HG03060 (cell line): Measurements from ENCODE around the gene AADACL4.
"Not testable (repeated sequence)": the region's sequence is repeated elsewhere in the genome, so short reads cannot be mapped to it uniquely, and the experiment has no call there.

ENCODE experiments used
- ATAC-seq: cut with Tn5 transposase; IDR thresholded peaks from one replicate; pipeline ENCODE4 v1.9.1; 2021; ENCODE audit warnings: low read depth, moderate number of reproducible peaks; ENCODE audit not compliant: unreplicated experiment

Gene AADACL4

GRCh38 chr1:12657060-12657884 lies 13.4 kb downstream of the AADACL4 start:
- ATAC-seq, result no peak

- not testable (repeated sequence) for ATAC-seq
These were observed 14.1 kb downstream of the AADACL4 start for GRCh38 chr1:12657885-12658512.

- ATAC-seq, result no peak
These were observed 14.9 kb downstream of the AADACL4 start for GRCh38 chr1:12658531-12659453.

- ATAC-seq, result no peak
These were observed 17.8 kb downstream of the AADACL4 start for GRCh38 chr1:12661606-12662219.

- no peak for ATAC-seq
These were observed 18.7 kb downstream of the AADACL4 start for GRCh38 chr1:12662556-12662955.

GRCh38 chr1:12665511-12665910 lies 21.6 kb downstream of the AADACL4 start:
- no peak for ATAC-seq

GRCh38 chr1:12666141-12666735 lies 22.4 kb downstream of the AADACL4 start:
- no peak for ATAC-seq

- no peak for ATAC-seq
These were observed 25.7 kb downstream of the AADACL4 start for GRCh38 chr1:12669529-12670068.

GRCh38 chr1:12674358-12674757 lies 30.5 kb downstream of the AADACL4 start:
- no peak for ATAC-seq

- ATAC-seq, result not testable (repeated sequence)
These were observed 32.2 kb downstream of the AADACL4 start for GRCh38 chr1:12676122-12676521.

GRCh38 chr1:12677565-12677964 lies 33.7 kb downstream of the AADACL4 start:
- no peak for ATAC-seq

- no peak for ATAC-seq
These were observed 34.5 kb downstream of the AADACL4 start for GRCh38 chr1:12678350-12678749.

- ATAC-seq, result no peak
These were observed 34.9 kb downstream of the AADACL4 start for GRCh38 chr1:12678820-12679219.

- no peak for ATAC-seq
These were observed 46.3 kb downstream of the AADACL4 start for GRCh38 chr1:12690156-12690555.

- ATAC-seq, result no peak
These were observed 49.3 kb downstream of the AADACL4 start for GRCh38 chr1:12692967-12693782.

GRCh38 chr1:12696658-12697057 lies 52.8 kb downstream of the AADACL4 start:
- no peak for ATAC-seq

GRCh38 chr1:12697397-12697796 lies 53.5 kb downstream of the AADACL4 start:
- no peak for ATAC-seq

GRCh38 chr1:12703821-12704451 lies 60.1 kb downstream of the AADACL4 start:
- ATAC-seq, result no peak

GRCh38 chr1:12706061-12706460 lies 62.2 kb downstream of the AADACL4 start:
- no peak for ATAC-seq
